Right lobe of liver (tissue), 6 donors: Measurements from ENCODE around the gene PAX5. TPM values are rescaled to one million over a fixed set of nuclear protein-coding genes. Genes with fewer than 3 reads are reported as not detected.
"Not testable (repeated sequence)": the region's sequence is repeated elsewhere in the genome, so short reads cannot be mapped to it uniquely, and the experiment has no call there.

Source experiments
- ATAC-seq, 4 donors: fragments of 200-7000 bp; cut with Tn5 transposase; one replicate each; pipeline ENCODE4 v1.9.1; 2020; ENCODE audit warnings: mild to moderate bottlenecking in 4 of 4, moderate library complexity in 4 of 4
- DNase-seq, 3 donors: peaks; one replicate each; pipeline ENCODE4 v3.0.0-alpha.2; 2020
- H3K27ac ChIP-seq, 3 donors: fragments of 200-600 bp; one replicate each; pipeline ENCODE4 v1.8.0; 2022
- H3K27me3 ChIP-seq, 2 donors: fragments of 200-600 bp; one replicate each; pipeline ENCODE4 v1.8.0; 2022
- H3K36me3 ChIP-seq, 4 donors: fragments of 200-600 bp; sonication (generic) in 1 of 4; one replicate each; pipeline versions ENCODE4 v1.5.1 to v1.8.0; 2017 to 2022; ENCODE audit warnings: control low read depth in 1 of 4
- H3K4me1 ChIP-seq, 4 donors: fragments of 200-600 bp; sonication (generic) in 1 of 4; one replicate each; pipeline versions ENCODE4 v1.5.1 to v1.8.0; 2017 to 2022; ENCODE audit warnings: control low read depth in 1 of 4
- H3K4me3 ChIP-seq, 3 donors: fragments of 200-600 bp; one replicate each; pipeline ENCODE4 v1.8.0; 2022
- H3K9me3 ChIP-seq, 4 donors: fragments of 200-600 bp; sonication (generic) in 1 of 4; one replicate each; pipeline versions ENCODE4 v1.5.1 to v1.8.0; 2017 to 2022; ENCODE audit warnings: control low read depth in 1 of 4
- POLR2A ChIP-seq: fragments of 450-650 bp; IDR thresholded peaks from one replicate; pipeline ENCODE4 v1.6.1; 2017; ENCODE audit warnings: antibody characterized with exemption, mild to moderate bottlenecking
- WGBS: methylation state at CpG from one replicate; pipeline ENCODE4 v1.1.6; 2018; ENCODE audit warnings: low coverage, low lambda C conversion rate; ENCODE audit not compliant: insufficient coverage; ENCODE audit errors: missing lambda C conversion rate; 5-methylcytosine and 5-hydroxymethylcytosine counted together
- intact Hi-C, 2 donors: fragments of 100-400 bp; cut with DNase I; formaldehyde crosslinking; loops; one replicate each; pipeline versions ENCODE4 v1.11.2 to v1.14.1; 2022
- total RNA-seq, 6 experiments: library from RNA; depleted of rRNA in 2 of 6; stranded (reverse); fragments of >200 nt in 2 of 6; fragmentation: NEBNext Ultra II Directional in 3 of 6; extraction: Animal tissue kit (Norgen Biotek cat#: 25700) in 3 of 6; gene quantifications; one replicate each; pipeline versions ENCODE4 v1.1.0 to v1.2.4, GENCODE V29; 2016 to 2023
- TF ChIP-seq, protein P1 (sequence below), 4 donors: fragments of 200-600 bp in 3 of 4; fragments of 450-650 bp in 1 of 4; IDR thresholded peaks; one replicate each; pipeline versions ENCODE4 v1.5.1 to v1.8.0; 2016 to 2022; ENCODE audit warnings: antibody characterized with exemption in 4 of 4, mild to moderate bottlenecking in 2 of 4
- donor health status: DM: no; HTN: yes; CAD: no.
- donor health status: DM: no; HTN: no; CAD: no.
- donor health status: DM: no; HTN: no; CAD: no.
- donor health status: DM: no; HTN: yes; CAD: no.
- donor health status: DM: no; HTN: yes; CAD: no.

PAX5 gene
- total RNA-seq, 6 experiments from 2014 or later = 0.12 to 0.18 TPM; not detected in 4

DNA sequence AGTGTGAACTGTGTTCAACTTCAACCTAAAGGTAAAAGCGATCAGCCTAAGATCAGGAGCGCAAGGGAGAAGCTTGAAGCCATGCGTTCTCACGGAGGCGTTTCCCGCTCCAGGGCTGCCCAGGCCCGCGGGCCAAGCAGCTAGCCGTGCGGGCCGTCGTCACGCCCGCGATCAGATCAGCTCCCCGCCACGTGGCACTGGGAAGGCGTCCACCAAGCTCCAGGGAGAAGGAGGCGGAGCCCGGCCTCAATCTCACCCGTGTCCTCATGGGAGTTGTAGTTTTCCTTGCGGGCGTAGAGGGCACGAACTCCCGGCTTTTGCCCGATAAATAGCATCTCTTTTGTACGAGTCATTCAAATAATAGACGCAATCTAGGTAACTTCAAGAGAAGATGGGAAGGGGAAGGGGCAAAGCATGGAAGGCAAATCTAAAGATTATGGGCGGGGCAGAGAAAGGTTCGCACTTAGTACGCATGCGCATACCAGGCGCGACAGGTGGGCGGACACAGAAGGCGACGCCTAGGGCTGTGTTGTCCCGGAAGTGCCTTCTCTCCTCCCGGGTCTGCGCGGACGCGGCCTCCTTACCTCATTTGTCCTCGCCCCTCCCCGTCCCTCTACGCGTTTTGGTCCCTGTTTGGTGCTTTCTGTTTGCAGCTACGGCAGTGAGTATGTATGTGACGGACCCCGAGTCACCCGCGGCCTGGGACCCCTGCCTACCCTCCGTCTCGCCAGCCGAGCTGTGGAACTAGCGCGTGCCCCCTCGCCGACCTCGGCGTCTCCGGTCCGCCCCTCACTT, 45.5 kb upstream of the PAX5 start:
- Histone ChIP-seq H3K9me3 (no peaks in the 10 kb centered on the region), H3K27ac (peak overlapping the region; percentile 55 to 80 (median 71)), H3K4me3 (peak overlapping the region; percentile 87 to 90 (median 90)), H3K36me3 (no peaks in the 10 kb centered on the region), H3K27me3 (no peaks in the 10 kb centered on the region), H3K4me1 (peaks cover 0 to 24% (median 5%) of the 10 kb centered on the region in 4 donors)
- intact Hi-C loops = no loop called here
- TF ChIP-seq, protein P1, sequence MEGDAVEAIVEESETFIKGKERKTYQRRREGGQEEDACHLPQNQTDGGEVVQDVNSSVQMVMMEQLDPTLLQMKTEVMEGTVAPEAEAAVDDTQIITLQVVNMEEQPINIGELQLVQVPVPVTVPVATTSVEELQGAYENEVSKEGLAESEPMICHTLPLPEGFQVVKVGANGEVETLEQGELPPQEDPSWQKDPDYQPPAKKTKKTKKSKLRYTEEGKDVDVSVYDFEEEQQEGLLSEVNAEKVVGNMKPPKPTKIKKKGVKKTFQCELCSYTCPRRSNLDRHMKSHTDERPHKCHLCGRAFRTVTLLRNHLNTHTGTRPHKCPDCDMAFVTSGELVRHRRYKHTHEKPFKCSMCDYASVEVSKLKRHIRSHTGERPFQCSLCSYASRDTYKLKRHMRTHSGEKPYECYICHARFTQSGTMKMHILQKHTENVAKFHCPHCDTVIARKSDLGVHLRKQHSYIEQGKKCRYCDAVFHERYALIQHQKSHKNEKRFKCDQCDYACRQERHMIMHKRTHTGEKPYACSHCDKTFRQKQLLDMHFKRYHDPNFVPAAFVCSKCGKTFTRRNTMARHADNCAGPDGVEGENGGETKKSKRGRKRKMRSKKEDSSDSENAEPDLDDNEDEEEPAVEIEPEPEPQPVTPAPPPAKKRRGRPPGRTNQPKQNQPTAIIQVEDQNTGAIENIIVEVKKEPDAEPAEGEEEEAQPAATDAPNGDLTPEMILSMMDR (IDR thresholded peaks at IDR 0.05) = no peak
- peak; percentile 76 for TF ChIP-seq POLR2A
- ATAC-seq (peak; percentile 96 to 98 (median 97)), DNase-seq (peak; percentile 94 to 95 (median 95))
- WGBS = under 1% methylated on average over 29 of the region's 63 CpGs

DNA sequence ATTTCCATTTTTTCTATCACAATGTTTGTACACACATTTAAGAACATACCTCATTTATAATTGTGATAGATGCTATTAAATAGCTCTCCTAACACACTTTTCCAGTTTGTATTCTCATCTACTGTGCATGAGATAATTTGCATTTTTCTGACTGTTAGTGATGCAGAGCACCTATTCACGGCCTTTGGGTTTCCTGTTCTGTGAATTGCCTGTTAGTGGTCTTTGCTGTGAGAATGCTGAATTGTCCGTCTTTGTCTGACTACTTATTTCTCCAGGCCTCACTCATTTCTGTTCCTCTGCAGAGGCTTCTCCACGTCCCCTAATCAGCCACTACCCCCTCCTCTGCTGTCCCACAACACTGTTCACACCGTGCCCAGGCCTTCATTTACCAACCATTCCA, 40.7 kb upstream of the PAX5 start:
- H3K27me3 ChIP-seq, intact Hi-C loops: not testable (repeated sequence)
- WGBS = 82% methylated on average over 4 of the region's 4 CpGs

GRCh38 chr9:37066139-37066725, 32.2 kb upstream of the PAX5 start:
- no peak for ATAC-seq
- H3K36me3 ChIP-seq = no peaks in the 10 kb centered on the region
- intact Hi-C loops = no loop called here
- 22% methylated on average over 3 of the region's 3 CpGs for WGBS
- TF ChIP-seq POLR2A = no peak
- H3K9me3 ChIP-seq = no peaks in the 10 kb centered on the region
- no peak overlapping the region for H3K27ac ChIP-seq
- no peak for DNase-seq
- H3K4me1 ChIP-seq = no peaks in the 10 kb centered on the region
- no peak overlapping the region for H3K4me3 ChIP-seq
- no peaks in the 10 kb centered on the region for H3K27me3 ChIP-seq

More for the DNA sequence above, 40.7 kb upstream of the PAX5 start:
- DNase-seq, H3K4me3 ChIP-seq, H3K36me3 ChIP-seq, ATAC-seq, H3K27ac ChIP-seq, H3K9me3 ChIP-seq, H3K4me1 ChIP-seq: not testable (repeated sequence)

- whole genome bisulfite sequencing = 40% methylated on average over 4 of the region's 4 CpGs
- no peak for DNase-seq
- H3K27me3 ChIP-seq = no peaks in the 10 kb centered on the region
- no peak overlapping the region for H3K27ac ChIP-seq
- H3K4me3 ChIP-seq = no peak overlapping the region
- no peaks in the 10 kb centered on the region for H3K9me3 ChIP-seq
- H3K4me1 ChIP-seq = no peaks in the 10 kb centered on the region
- H3K36me3 ChIP-seq = no peaks in the 10 kb centered on the region
- TF ChIP-seq, protein P1 (IDR thresholded peaks at IDR 0.05) = no peak
- TF ChIP-seq POLR2A = no peak
- intact Hi-C loops = no loop called here
- ATAC-seq = no peak
Observed at GRCh38 chr9:37062336-37062735, 28.3 kb upstream of the PAX5 start.

DNA sequence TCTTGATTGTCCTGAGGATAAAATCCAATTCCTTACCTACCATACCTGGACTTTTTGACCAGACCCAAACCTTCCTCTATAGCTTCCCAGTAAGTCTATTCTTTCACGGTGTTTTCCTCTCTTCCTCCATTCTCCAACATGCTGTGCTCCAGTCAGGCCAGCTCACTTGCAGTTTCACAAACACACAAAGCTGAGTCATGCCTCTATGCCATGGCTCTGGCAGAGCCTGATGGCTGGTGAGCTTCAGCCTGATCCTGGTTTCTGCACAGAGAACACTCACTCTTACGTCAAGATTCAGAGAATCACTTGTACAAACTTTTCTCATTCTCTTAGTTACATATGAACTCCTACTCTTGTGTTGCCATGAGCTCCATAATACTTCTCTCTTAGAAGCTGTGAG, 27.7 kb upstream of the PAX5 start:
- no peaks in the 10 kb centered on the region for H3K27me3 ChIP-seq
- no peak overlapping the region for H3K27ac ChIP-seq
- H3K36me3 ChIP-seq = no peaks in the 10 kb centered on the region
- ATAC-seq (peak in 1 of 4 donors; percentile 27), DNase-seq (no peak)
- TF ChIP-seq POLR2A = no peak
- TF ChIP-seq, protein P1 (IDR thresholded peaks at IDR 0.05) = no peak
- no peaks in the 10 kb centered on the region for H3K4me1 ChIP-seq
- H3K9me3 ChIP-seq = no peaks in the 10 kb centered on the region
- intact Hi-C loops = no loop called here
- WGBS = 63% methylated on average over 2 of the region's 2 CpGs
- H3K4me3 ChIP-seq = no peak overlapping the region
